ENCODE data around the gene LAMA2.

DNA sequence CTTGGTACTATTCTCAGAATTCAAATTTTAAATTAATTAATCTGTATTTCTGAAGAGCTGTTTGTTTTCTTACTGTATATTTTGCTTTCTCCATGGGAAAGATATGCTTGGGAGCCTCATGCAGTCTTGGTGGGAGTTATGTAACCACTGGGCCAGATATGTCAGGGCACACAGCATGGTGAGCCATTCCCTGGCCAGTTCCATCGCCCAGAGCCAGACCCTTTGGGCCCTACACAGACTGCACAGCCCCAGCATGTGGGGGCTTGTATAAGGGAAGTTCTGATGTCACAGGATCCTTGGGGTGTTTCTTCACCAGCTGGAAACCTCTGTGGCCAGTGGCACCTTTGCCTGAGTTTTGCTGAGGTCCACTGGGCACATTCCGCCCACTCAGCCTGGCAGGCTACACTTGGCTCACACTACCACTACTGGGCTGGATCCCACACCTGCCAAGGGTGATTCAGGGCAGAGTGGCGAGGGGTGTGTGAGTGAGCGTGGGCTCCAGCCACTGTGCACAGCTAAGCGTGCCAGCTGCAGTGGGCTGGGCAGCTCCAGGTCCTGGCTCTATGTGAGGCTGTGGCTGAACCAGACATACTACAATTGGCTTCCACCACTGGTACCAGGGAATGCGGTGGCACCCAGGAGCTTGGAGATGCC is 533.5 kb downstream of the LAMA2 start:
- TF ChIP-seq EZH2 (conservative IDR thresholded peaks at IDR 0.05; ENCODE audit: low read depth, low read length) (no peak), NR2F1 (CRISPR knock-in tag; IDR thresholded peaks at IDR 0.05) (no peak), ZNF143 (CRISPR knock-in tag; IDR thresholded peaks at IDR 0.05) (no peak), POLR2A (IDR thresholded peaks at IDR 0.05; ENCODE audit: insufficient read depth in 1 of 2, low read depth in 2 of 2, low read length in 2 of 2) (no peak), ZZZ3 (CRISPR knock-in tag; IDR thresholded peaks at IDR 0.05; ENCODE audit: borderline replicate concordance) (no peak), RAD21 (CRISPR knock-in tag; IDR thresholded peaks at IDR 0.05) (no peak), TBL1XR1 (IDR thresholded peaks at IDR 0.05; ENCODE audit: borderline replicate concordance, low read length, partially characterized antibody) (no peak), RELA (CRISPR knock-in tag; IDR thresholded peaks at IDR 0.05) (no peak), ZNF672 (CRISPR knock-in tag; IDR thresholded peaks at IDR 0.05) (no peak), POLR2AphosphoS2 (IDR thresholded peaks at IDR 0.05; ENCODE audit: low read depth, low read length) (no peak)
- TF ChIP-seq, protein P1, sequence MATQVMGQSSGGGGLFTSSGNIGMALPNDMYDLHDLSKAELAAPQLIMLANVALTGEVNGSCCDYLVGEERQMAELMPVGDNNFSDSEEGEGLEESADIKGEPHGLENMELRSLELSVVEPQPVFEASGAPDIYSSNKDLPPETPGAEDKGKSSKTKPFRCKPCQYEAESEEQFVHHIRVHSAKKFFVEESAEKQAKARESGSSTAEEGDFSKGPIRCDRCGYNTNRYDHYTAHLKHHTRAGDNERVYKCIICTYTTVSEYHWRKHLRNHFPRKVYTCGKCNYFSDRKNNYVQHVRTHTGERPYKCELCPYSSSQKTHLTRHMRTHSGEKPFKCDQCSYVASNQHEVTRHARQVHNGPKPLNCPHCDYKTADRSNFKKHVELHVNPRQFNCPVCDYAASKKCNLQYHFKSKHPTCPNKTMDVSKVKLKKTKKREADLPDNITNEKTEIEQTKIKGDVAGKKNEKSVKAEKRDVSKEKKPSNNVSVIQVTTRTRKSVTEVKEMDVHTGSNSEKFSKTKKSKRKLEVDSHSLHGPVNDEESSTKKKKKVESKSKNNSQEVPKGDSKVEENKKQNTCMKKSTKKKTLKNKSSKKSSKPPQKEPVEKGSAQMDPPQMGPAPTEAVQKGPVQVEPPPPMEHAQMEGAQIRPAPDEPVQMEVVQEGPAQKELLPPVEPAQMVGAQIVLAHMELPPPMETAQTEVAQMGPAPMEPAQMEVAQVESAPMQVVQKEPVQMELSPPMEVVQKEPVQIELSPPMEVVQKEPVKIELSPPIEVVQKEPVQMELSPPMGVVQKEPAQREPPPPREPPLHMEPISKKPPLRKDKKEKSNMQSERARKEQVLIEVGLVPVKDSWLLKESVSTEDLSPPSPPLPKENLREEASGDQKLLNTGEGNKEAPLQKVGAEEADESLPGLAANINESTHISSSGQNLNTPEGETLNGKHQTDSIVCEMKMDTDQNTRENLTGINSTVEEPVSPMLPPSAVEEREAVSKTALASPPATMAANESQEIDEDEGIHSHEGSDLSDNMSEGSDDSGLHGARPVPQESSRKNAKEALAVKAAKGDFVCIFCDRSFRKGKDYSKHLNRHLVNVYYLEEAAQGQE (IDR thresholded peaks at IDR 0.05; ENCODE audit: borderline replicate concordance in 1 of 2, low read depth in 1 of 2, low read length in 2 of 2) = no peak
- TF ChIP-seq, protein P2, sequence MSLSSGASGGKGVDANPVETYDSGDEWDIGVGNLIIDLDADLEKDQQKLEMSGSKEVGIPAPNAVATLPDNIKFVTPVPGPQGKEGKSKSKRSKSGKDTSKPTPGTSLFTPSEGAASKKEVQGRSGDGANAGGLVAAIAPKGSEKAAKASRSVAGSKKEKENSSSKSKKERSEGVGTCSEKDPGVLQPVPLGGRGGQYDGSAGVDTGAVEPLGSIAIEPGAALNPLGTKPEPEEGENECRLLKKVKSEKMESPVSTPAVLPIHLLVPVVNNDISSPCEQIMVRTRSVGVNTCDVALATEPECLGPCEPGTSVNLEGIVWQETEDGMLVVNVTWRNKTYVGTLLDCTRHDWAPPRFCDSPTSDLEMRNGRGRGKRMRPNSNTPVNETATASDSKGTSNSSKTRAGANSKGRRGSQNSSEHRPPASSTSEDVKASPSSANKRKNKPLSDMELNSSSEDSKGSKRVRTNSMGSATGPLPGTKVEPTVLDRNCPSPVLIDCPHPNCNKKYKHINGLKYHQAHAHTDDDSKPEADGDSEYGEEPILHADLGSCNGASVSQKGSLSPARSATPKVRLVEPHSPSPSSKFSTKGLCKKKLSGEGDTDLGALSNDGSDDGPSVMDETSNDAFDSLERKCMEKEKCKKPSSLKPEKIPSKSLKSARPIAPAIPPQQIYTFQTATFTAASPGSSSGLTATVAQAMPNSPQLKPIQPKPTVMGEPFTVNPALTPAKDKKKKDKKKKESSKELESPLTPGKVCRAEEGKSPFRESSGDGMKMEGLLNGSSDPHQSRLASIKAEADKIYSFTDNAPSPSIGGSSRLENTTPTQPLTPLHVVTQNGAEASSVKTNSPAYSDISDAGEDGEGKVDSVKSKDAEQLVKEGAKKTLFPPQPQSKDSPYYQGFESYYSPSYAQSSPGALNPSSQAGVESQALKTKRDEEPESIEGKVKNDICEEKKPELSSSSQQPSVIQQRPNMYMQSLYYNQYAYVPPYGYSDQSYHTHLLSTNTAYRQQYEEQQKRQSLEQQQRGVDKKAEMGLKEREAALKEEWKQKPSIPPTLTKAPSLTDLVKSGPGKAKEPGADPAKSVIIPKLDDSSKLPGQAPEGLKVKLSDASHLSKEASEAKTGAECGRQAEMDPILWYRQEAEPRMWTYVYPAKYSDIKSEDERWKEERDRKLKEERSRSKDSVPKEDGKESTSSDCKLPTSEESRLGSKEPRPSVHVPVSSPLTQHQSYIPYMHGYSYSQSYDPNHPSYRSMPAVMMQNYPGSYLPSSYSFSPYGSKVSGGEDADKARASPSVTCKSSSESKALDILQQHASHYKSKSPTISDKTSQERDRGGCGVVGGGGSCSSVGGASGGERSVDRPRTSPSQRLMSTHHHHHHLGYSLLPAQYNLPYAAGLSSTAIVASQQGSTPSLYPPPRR (CRISPR knock-in tag; IDR thresholded peaks at IDR 0.05; ENCODE audit: borderline replicate concordance) = no peak
- TF ChIP-seq, protein P3, sequence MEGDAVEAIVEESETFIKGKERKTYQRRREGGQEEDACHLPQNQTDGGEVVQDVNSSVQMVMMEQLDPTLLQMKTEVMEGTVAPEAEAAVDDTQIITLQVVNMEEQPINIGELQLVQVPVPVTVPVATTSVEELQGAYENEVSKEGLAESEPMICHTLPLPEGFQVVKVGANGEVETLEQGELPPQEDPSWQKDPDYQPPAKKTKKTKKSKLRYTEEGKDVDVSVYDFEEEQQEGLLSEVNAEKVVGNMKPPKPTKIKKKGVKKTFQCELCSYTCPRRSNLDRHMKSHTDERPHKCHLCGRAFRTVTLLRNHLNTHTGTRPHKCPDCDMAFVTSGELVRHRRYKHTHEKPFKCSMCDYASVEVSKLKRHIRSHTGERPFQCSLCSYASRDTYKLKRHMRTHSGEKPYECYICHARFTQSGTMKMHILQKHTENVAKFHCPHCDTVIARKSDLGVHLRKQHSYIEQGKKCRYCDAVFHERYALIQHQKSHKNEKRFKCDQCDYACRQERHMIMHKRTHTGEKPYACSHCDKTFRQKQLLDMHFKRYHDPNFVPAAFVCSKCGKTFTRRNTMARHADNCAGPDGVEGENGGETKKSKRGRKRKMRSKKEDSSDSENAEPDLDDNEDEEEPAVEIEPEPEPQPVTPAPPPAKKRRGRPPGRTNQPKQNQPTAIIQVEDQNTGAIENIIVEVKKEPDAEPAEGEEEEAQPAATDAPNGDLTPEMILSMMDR (CRISPR knock-in tag; IDR thresholded peaks at IDR 0.05) = no peak

Measured in HepG2 (cell line).